GM12891 (cell line): Measurements from ENCODE around the gene ABCC3.

Experiments
- DNase-seq: peaks from one replicate; pipeline ENCODE4 v3.0.0; 2011; ENCODE audit warnings: low spot score; ENCODE audit not compliant: insufficient read length
- FAIRE-seq: peaks from 2 replicates; lab custom pipeline; 2011; peaks lifted over from hg19 to GRCh38; lab: Jason Lieb, UNC
- PAX5 ChIP-seq: IDR thresholded peaks from 2 replicates; pipeline ENCODE4 v1.6.1; 2011; ENCODE audit warnings: low read length, moderate library complexity, mild to moderate bottlenecking; ENCODE audit not compliant: insufficient read depth, severe bottlenecking
- POLR2A ChIP-seq: IDR thresholded peaks from 2 replicates; pipeline ENCODE4 v1.6.1; 2011; ENCODE audit warnings: low read depth, low read length, control low read depth
- POLR2AphosphoS5 ChIP-seq: IDR thresholded peaks from 2 replicates; pipeline ENCODE4 v1.6.1; 2011; ENCODE audit warnings: low read depth, low read length, control low read depth
- POU2F2 ChIP-seq: IDR thresholded peaks from 2 replicates; pipeline ENCODE4 v1.6.1; 2011; ENCODE audit warnings: low read depth, mild to moderate bottlenecking, control low read depth, low read length, moderate library complexity
- SPI1 ChIP-seq: IDR thresholded peaks from 2 replicates; pipeline ENCODE4 v1.6.1; 2011; ENCODE audit warnings: low read depth, low read length, control low read depth
- TAF1 ChIP-seq: IDR thresholded peaks from 2 replicates; pipeline ENCODE4 v1.6.1; 2011; ENCODE audit warnings: low read depth, low read length, control low read depth

ABCC3 gene

DNA sequence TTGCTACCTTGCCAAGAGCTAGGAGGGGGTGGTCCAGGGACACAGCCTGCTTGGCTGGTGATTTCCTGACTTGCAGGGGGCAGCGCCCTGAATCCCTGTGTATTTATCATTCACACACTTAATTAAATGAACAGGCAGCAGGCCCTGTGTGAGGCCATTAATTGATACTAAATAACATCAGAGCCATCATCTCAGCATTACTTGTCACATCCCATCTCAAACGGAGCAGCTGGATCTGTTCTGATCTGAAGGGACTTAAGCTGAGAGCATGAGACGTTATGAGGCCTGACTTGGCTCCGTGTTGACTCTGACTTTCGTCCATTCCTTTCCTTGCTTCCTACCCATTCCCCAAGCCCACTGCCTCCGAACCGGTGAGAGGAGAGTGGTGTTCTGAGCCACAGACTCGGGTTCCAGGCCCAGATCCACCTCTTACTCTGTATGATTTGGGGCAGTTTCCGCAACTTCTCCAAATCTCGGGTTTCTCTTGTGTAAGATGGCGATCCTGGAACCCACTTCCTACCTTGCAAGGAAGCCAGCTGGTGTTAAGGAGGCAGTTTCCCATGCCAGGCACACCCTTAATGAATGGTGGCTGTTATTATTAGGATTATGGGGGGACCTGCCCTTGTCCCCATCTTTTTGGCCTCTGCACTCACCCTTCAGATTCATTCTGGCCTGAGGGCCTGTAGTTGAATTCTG is 40.4 kb upstream of the ABCC3 start:
- FAIRE-seq (no peak), DNase-seq (no peak)
- no peak for TF ChIP-seq SPI1
- no peak for TF ChIP-seq PAX5

DNA sequence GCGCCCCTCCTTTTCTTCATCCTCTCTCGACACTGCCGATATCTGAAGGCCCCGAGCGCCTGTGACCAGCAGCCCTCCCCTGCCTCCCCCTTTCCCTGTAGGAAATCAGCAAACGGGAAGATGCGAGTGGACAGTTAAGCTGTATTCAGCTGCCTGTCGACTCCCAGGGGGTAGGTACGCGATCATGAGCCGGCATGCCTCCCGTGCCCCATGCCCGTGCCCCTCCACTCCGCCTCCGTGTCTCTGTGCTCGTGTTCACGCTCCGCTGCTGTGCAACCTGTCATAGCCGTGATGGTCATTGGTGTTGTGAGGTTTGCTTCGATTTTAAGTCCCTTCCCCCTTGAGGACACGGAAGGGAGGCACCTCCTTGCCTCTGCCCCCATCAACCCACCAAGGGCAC is 39.8 kb upstream of the ABCC3 start:
- FAIRE-seq (no peak), DNase-seq (no peak)
- TF ChIP-seq POLR2A (no peak), POU2F2 (no peak), SPI1 (no peak), PAX5 (no peak), TAF1 (no peak), POLR2AphosphoS5 (no peak)

DNA sequence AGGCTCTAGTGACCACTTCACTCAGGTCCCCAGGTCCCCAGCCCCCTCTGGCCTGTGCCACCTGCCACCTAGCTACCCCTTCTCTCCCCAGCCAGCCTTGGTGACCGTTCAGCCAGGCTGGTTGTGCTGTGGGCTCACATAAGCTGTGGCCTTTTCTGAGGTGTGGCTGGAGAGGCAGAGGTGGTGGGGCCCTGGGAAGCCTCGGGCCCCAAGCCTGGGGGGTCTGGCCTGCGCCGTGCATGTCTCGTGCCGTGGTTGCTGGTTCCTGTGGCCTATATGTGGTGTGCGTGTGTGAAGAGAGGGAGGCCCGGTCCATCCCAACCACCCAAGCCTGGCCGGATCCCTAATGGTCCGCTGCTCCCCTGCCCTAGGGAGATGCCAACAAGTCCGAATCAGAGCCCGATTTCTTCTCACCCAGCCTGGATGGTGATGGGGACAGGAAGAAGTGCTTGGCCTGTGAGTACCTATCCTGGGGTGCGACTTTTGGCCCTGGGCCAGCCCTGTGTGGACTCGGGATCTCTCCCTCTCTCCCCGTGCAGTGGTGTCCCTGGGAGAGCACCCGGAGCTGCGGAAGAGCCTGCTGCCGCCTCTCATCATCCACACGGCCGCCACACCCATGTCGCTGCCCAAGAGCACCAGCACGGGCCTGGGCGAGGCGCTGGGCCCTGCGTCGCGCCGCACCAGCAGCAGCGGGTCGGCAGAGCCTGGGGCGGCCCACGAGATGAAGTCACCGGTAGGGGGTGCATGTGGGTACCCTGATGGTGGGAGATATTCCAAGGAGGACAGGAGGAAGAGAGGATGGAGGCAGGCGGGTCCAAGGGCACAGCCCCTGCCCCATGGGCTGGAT is 38.3 kb upstream of the ABCC3 start:
- TF ChIP-seq PAX5, result no peak
- no peak for FAIRE-seq
- DNase-seq, result no peak

DNA sequence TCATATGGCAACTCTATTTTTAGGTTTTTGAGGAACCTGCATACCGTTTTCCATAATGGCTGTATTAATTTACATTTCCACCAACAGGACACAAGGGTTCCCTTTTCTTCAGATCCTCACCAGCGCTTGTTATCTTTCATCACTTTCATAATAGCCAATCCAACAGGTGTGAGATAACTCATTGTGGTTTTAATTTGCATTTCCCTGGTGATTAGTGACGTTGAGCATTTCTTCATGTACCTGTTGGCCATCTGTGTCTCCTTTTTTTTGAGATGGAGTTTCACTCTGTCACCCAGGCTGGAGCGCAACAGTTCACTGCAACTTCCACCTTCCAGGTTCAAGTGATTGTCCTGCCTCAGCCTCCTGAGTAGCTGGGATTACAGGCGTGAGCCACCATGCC is 36.2 kb upstream of the ABCC3 start:
- no peak for FAIRE-seq
- TF ChIP-seq POLR2AphosphoS5 (no peak), POLR2A (no peak)
- DNase-seq, result no peak

DNA sequence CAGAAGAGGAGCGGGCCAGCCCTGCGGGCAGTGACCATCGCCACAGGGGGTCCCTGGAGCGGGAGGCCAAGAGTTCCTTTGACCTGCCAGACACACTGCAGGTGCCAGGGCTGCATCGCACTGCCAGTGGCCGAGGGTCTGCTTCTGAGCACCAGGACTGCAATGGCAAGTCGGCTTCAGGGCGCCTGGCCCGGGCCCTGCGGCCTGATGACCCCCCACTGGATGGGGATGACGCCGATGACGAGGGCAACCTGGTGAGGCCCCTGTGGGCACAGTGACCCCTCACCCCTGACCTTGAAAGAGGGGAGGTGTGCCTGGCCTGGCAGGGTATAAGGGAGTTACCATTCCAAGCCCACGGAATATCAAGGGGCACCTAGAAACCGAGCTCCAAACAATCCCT is 35.1 kb upstream of the ABCC3 start:
- DNase-seq (no peak), FAIRE-seq (no peak)
- TF ChIP-seq TAF1 (no peak), SPI1 (no peak), POLR2A (no peak), POLR2AphosphoS5 (no peak), PAX5 (no peak), POU2F2 (no peak)

DNA sequence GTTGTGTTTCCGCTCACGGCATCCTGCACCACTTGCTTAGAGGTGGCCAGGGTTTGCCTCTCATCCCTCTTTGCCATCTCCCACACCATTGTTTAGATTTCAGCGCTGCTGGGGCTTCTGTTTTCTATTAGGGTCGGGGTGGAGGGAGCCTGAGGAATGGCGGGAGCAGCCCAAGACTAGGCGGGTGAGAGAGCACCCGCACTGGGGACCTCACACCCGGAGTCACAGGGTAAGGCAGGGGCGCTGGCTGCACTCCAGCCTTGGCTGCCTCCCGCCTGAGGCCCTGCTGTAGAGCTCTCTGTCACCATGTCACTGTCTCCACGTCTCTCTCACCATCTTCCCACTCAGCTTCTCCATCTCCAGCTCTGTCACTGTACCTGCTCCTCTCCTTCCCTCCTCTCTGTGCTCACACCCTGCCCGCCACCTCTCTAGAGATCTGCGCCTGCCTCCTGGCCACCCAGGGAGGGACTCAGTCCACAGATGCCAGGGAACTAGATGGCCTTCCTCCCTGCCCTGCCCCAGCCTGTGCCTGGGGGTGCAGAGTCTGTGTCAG is 32.8 kb upstream of the ABCC3 start:
- TF ChIP-seq POLR2A (no peak), POLR2AphosphoS5 (no peak), TAF1 (no peak), PAX5 (no peak), POU2F2 (no peak), SPI1 (no peak)

DNA sequence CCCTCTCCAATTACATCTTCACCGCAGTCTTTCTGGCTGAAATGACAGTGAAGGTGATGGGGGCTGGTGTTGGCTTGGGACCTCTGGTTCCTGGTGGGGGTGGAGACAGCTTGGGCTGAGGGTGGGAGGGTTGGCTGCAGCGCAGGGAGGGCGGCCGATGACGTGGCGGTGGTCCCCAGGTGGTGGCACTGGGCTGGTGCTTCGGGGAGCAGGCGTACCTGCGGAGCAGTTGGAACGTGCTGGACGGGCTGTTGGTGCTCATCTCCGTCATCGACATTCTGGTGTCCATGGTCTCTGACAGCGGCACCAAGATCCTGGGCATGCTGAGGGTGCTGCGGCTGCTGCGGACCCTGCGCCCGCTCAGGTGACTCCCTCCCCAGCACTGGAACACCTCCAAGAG is 31.8 kb upstream of the ABCC3 start:
- FAIRE-seq (no peak), DNase-seq (no peak)
- TF ChIP-seq POLR2A, result no peak

More for the DNA sequence above, 32.8 kb upstream of the ABCC3 start:
- FAIRE-seq (no peak), DNase-seq (no peak)

DNA sequence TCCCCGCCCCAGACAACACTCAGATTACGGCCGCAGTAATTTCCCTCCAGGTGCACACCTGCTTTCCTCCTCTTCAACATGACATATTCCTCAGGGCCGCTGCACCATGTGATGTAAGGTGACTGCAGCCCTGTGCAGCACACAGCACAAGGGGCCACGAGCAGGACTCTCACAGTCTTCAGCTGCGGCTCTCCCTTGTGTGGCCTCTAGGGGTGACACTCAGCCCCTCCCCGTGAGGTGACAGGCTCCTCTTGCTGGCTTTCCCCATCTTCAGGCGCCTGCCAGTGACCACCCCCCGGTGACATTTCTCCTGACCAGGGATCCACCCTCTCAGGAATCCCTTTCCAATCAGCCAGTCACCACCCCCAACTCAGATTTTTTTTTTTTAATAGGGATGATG is 31.3 kb upstream of the ABCC3 start:
- DNase-seq (peak; percentile 63), FAIRE-seq (no peak)
- TF ChIP-seq POU2F2 (no peak), POLR2A (no peak), POLR2AphosphoS5 (no peak), PAX5 (no peak), TAF1 (no peak), SPI1 (no peak)

DNA sequence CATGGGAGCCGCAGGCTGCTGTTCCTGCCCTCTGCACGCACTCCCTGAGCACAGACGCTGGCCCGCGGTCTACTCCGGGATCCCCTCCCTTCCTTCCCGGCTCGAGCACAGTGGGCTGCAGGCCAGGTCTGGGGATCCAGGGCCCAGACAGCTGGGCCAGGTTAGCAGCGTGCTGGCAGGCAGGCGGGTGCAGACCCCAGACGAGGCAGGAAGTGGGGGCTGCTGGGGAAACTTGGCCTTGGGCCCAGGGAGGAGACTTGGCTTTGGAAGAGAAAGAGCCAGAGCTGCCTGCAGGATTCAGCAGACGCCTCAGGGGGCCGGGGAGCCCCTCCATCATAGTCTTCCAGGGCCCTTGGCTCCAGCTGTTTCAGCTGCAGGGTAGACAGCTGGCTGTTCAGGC is 30.2 kb upstream of the ABCC3 start:
- FAIRE-seq, result no peak
- TF ChIP-seq TAF1 (no peak), PAX5 (no peak), POU2F2 (no peak), POLR2A (no peak), SPI1 (no peak), POLR2AphosphoS5 (no peak)
- no peak for DNase-seq

DNA sequence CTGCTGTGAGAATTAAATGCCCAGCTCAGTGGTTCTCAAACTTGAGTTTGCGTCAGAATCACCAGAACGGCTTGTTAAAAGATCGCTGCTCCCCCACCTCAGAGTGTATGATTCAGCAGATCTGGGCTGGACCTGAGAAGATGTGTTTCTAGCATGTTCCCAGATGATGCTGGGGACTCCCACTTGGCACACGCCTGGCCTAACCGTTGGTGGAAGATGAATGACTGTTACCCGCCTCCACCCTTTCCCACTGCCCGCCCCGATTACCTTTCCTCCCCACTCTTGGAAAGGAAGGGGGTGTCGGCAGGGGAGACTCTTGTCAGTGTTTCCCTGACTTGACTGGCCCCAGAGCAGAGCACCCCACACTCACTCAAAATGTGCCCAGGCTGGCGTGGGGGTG is 29.3 kb upstream of the ABCC3 start:
- DNase-seq, result no peak
- no peak for FAIRE-seq
- TF ChIP-seq SPI1 (no peak), TAF1 (no peak), POU2F2 (no peak), POLR2AphosphoS5 (no peak), POLR2A (no peak), PAX5 (no peak)
